GM12892 (cell line): ENCODE results near the gene ZBTB20.

Source experiments
- POLR2A ChIP-seq: IDR thresholded peaks from 2 replicates; pipeline ENCODE4 v1.6.1; 2011; ENCODE audit warnings: low read depth, low read length, control low read depth
- POLR2AphosphoS5 ChIP-seq: IDR thresholded peaks from 2 replicates; pipeline ENCODE4 v1.6.1; 2011; ENCODE audit warnings: low read depth, low read length, control low read depth
- TAF1 ChIP-seq: IDR thresholded peaks from 2 replicates; pipeline ENCODE4 v1.6.1; 2011; ENCODE audit warnings: low read depth, mild to moderate bottlenecking, control low read depth, low read length, borderline replicate concordance

DNA sequence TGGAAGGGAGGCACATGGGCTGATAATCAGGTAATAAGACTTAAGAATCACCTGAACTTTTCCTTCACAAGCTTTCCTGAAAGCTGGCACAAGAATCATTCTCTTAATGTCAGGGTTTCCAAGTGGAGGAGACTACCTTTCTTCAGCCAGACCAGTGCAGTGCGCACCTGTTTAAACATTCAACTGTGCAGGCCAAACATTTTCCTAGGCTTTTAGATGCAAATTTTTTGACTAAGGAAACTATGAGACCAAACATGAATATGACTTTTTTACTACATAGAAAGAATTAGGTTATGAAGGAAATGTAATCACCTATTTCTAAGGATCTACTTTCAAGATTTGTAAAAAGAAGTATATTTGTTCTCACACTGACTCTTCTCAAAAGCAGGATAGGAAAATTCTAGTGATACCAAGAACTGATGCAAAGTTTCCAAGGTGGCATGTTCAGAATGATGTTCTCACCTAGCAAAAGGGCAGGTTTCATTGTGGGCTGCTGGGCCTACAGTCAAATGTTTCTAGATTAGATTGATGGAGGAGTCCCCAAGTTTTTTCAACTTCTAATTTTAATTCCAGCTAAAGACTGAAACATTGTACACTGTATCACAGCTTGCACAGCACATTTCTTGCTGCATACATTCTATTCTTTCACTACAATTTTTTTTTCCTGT is 514.2 kb downstream of the ZBTB20 start:
- TF ChIP-seq POLR2A = no peak
- no peak for TF ChIP-seq POLR2AphosphoS5
- TF ChIP-seq TAF1 = no peak
